ENCODE data around the gene C2orf66. TPM values are rescaled to one million over a fixed set of nuclear protein-coding genes. Genes with fewer than 3 reads are reported as not detected.

The C2orf66 gene
- total RNA-seq, 1 donor from 2014 or later, result 1.4 TPM

DNA sequence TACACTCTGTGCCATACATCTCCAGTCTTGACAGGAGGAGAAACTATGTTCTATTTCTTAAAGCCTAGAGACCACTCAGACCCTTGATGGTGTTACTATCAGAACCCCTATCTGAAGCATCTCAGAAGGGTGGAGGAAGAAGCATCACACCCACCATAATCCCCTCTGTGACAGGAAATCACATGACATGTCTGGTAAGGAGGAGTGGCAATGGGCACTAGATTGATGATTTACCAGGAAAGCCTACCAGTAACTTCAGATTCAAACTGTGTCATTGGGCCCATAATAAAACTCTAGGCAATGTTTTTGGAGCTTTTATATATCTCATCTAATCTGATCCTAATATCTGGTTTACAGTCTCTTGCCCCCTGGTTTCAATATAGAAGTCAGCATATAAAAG lies 37.1 kb upstream of the C2orf66 start:
- TF ChIP-seq, protein P1, sequence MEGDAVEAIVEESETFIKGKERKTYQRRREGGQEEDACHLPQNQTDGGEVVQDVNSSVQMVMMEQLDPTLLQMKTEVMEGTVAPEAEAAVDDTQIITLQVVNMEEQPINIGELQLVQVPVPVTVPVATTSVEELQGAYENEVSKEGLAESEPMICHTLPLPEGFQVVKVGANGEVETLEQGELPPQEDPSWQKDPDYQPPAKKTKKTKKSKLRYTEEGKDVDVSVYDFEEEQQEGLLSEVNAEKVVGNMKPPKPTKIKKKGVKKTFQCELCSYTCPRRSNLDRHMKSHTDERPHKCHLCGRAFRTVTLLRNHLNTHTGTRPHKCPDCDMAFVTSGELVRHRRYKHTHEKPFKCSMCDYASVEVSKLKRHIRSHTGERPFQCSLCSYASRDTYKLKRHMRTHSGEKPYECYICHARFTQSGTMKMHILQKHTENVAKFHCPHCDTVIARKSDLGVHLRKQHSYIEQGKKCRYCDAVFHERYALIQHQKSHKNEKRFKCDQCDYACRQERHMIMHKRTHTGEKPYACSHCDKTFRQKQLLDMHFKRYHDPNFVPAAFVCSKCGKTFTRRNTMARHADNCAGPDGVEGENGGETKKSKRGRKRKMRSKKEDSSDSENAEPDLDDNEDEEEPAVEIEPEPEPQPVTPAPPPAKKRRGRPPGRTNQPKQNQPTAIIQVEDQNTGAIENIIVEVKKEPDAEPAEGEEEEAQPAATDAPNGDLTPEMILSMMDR (IDR thresholded peaks at IDR 0.05; ENCODE audit: unreplicated experiment), result no peak

DNA sequence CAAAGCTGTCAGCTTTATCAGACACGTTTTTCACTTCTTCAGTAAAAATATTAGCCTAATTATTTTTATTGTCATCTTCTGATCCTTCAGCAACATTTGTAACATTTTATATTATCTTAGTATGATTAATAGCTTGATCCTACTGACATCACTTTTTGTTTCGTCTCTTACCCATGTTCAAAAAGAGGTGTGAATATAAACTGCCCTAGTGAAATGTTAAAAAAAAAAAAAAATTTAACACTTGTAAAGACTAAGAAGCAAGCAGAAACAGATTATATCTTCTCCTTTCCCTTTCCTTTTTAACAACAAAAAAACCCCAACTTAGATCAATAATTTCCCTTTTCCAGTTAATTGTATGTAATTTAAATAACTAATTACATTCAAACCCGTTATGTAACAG lies 36.2 kb upstream of the C2orf66 start:
- Mint-ChIP-seq H3K27ac (ENCODE audit: unreplicated experiment) (no peak overlapping the region), H3K27me3 (ENCODE audit: unreplicated experiment) (no peaks in the 10 kb centered on the region), H3K4me3 (ENCODE audit: unreplicated experiment) (no peak overlapping the region), H3K9me3 (ENCODE audit: unreplicated experiment) (no peaks in the 10 kb centered on the region), H3K4me1 (ENCODE audit: unreplicated experiment) (peaks cover 4% of the 10 kb centered on the region), H3K36me3 (ENCODE audit: low read depth, unreplicated experiment) (no peaks in the 10 kb centered on the region)
- no peak for DNase-seq (ENCODE audit: low spot score)
- TF ChIP-seq, protein P1 (IDR thresholded peaks at IDR 0.05; ENCODE audit: unreplicated experiment), result no peak

More for the DNA sequence above, 37.1 kb upstream of the C2orf66 start:
- H3K36me3 Mint-ChIP-seq (ENCODE audit: low read depth, unreplicated experiment), result no peaks in the 10 kb centered on the region
- H3K4me3 Mint-ChIP-seq (ENCODE audit: unreplicated experiment), result no peak overlapping the region
- DNase-seq (ENCODE audit: low spot score), result no peak
- no peaks in the 10 kb centered on the region for H3K9me3 Mint-ChIP-seq (ENCODE audit: unreplicated experiment)
- no peak overlapping the region for H3K27ac Mint-ChIP-seq (ENCODE audit: unreplicated experiment)
- no peaks in the 10 kb centered on the region for H3K27me3 Mint-ChIP-seq (ENCODE audit: unreplicated experiment)
- H3K4me1 Mint-ChIP-seq (ENCODE audit: unreplicated experiment), result peaks cover 12% of the 10 kb centered on the region

DNA sequence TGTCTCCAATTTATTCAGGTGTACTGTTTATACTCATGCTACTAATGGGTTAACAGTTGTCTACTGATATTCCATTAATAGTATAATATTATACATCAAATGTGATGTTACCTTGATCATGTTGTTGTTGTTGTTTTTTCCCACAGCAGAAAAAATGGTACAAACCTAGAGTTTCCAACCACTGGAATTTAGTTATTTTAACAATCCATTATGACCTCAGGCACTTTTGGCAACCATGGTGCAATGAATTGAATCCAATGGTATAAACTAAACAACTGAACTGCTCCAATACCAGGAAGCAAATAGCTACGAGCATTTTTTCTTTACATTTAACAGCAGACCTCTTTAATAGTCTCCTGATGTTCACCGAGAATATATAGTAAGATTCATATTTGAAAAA lies 31.0 kb upstream of the C2orf66 start:
- no peak overlapping the region for H3K27ac Mint-ChIP-seq (ENCODE audit: unreplicated experiment)
- H3K4me3 Mint-ChIP-seq (ENCODE audit: unreplicated experiment), result no peak overlapping the region
- H3K9me3 Mint-ChIP-seq (ENCODE audit: unreplicated experiment), result no peaks in the 10 kb centered on the region
- no peaks in the 10 kb centered on the region for H3K4me1 Mint-ChIP-seq (ENCODE audit: unreplicated experiment)
- peaks cover 5% of the 10 kb centered on the region for H3K36me3 Mint-ChIP-seq (ENCODE audit: low read depth, unreplicated experiment)
- H3K27me3 Mint-ChIP-seq (ENCODE audit: unreplicated experiment), result no peaks in the 10 kb centered on the region
- no peak for DNase-seq (ENCODE audit: low spot score)
- TF ChIP-seq, protein P1 (IDR thresholded peaks at IDR 0.05; ENCODE audit: unreplicated experiment), result no peak

DNA sequence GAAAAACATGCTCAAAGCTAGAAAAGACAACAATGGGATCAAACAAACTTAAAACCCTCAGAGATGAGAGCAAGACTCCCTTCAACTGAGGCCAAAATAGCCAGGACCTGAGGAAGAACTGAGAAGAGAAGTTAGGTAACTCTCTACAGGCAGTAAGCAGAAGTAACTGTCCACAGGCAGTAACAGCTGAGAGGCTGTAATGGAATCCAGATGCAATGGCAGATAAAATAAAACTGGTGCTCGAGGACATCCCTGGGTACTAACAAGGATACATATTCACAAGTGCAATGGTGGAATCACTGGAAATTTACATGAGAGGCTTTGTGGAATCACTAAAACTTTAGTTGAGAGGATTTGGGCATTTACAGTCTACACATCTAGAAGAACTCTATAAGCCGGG lies 30.4 kb upstream of the C2orf66 start:
- Mint-ChIP-seq H3K27me3 (ENCODE audit: unreplicated experiment) (no peaks in the 10 kb centered on the region), H3K36me3 (ENCODE audit: low read depth, unreplicated experiment) (peaks cover 5% of the 10 kb centered on the region), H3K4me3 (ENCODE audit: unreplicated experiment) (no peak overlapping the region), H3K27ac (ENCODE audit: unreplicated experiment) (no peak overlapping the region), H3K9me3 (ENCODE audit: unreplicated experiment) (no peaks in the 10 kb centered on the region), H3K4me1 (ENCODE audit: unreplicated experiment) (no peaks in the 10 kb centered on the region)
- TF ChIP-seq, protein P1 (IDR thresholded peaks at IDR 0.05; ENCODE audit: unreplicated experiment), result no peak
- DNase-seq (ENCODE audit: low spot score), result no peak

DNA sequence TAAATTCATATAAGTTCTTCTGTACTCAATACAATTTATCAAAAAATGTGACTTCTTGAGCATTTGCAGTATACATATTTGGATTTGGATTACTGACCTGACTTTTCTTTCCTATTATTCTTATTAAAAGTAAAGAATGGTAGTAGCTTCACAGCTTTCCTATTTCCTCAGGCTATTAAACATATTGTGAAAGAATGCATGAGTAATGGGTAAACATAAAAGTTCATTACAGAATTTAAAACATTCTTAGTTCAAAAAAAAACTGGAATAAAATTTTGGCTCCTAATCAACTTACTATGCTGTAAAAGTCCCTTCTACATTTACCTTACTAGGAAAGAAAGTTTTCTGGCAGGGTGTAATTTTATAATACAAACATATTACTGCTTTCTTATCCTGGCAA lies 27.3 kb upstream of the C2orf66 start:
- no peaks in the 10 kb centered on the region for H3K9me3 Mint-ChIP-seq (ENCODE audit: unreplicated experiment)
- DNase-seq (ENCODE audit: low spot score), result no peak
- TF ChIP-seq, protein P1 (IDR thresholded peaks at IDR 0.05; ENCODE audit: unreplicated experiment), result no peak
- no peaks in the 10 kb centered on the region for H3K27me3 Mint-ChIP-seq (ENCODE audit: unreplicated experiment)
- no peak overlapping the region for H3K4me3 Mint-ChIP-seq (ENCODE audit: unreplicated experiment)
- H3K4me1 Mint-ChIP-seq (ENCODE audit: unreplicated experiment), result no peaks in the 10 kb centered on the region
- H3K36me3 Mint-ChIP-seq (ENCODE audit: low read depth, unreplicated experiment), result peaks cover 5% of the 10 kb centered on the region
- H3K27ac Mint-ChIP-seq (ENCODE audit: unreplicated experiment), result no peak overlapping the region

All from endothelial cell (in vitro differentiated cells).